Breast epithelium (tissue), 4 donors: ENCODE results near the gene ADAM22. TPM values are rescaled to one million over a fixed set of nuclear protein-coding genes. Genes with fewer than 3 reads are reported as not detected.

Source experiments
- DNase-seq, 2 donors: peaks; one replicate each; pipeline ENCODE4 v3.0.0-alpha.2; 2019; ENCODE audit warnings: low spot score in 2 of 2
- H3K27ac ChIP-seq, 2 donors: fragments of 200-600 bp; sonication (generic) in 1 of 2; one replicate each; pipeline ENCODE4 v1.5.1; 2016 to 2019; ENCODE audit warnings: mild to moderate bottlenecking in 1 of 2
- H3K27me3 ChIP-seq, 2 donors: fragments of 200-600 bp; sonication (generic) in 1 of 2; one replicate each; pipeline versions ENCODE4 v1.5.1 to v1.6.0; 2017 to 2019; ENCODE audit warnings: control low read depth in 1 of 2, mild to moderate bottlenecking in 1 of 2
- H3K36me3 ChIP-seq: fragments of 200-600 bp; one replicate; pipeline ENCODE4 v1.5.1; 2019
- H3K4me1 ChIP-seq, 2 donors: fragments of 200-600 bp; sonication (generic); one replicate each; pipeline ENCODE4 v1.5.1; 2016 to 2019; ENCODE audit warnings: control low read depth in 1 of 2
- H3K4me3 ChIP-seq, 3 donors: fragments of 200-600 bp; sonication (generic); 1 replicate in 2 of 3; 2 replicates in 1 of 3; pipeline ENCODE4 v1.5.1; 2016 to 2019; ENCODE audit warnings: mild to moderate bottlenecking in 3 of 3, moderate library complexity in 2 of 3
- H3K9me3 ChIP-seq, 2 donors: fragments of 200-600 bp; sonication (generic) in 1 of 2; one replicate each; pipeline ENCODE4 v1.5.1; 2016 to 2019; ENCODE audit warnings: control low read depth in 1 of 2
- CTCF ChIP-seq, 3 donors: fragments of 450-650 bp; IDR thresholded peaks; one replicate each; pipeline ENCODE4 v1.5.1; 2016 to 2017; ENCODE audit warnings: antibody characterized with exemption in 3 of 3, mild to moderate bottlenecking in 3 of 3, moderate library complexity in 3 of 3
- POLR2A ChIP-seq: fragments of 450-650 bp; IDR thresholded peaks from one replicate; pipeline ENCODE4 v1.6.1; 2016; ENCODE audit warnings: antibody characterized with exemption, mild to moderate bottlenecking, moderate library complexity
- POLR2AphosphoS5 ChIP-seq, 3 donors: sonication (generic); formaldehyde crosslinking; IDR thresholded peaks; one replicate each; pipeline ENCODE4 v1.6.1; 2017; ENCODE audit warnings: antibody characterized with exemption in 3 of 3
- intact Hi-C: fragments of 100-400 bp; cut with DNase I; formaldehyde crosslinking; loops from one replicate; pipeline ENCODE4 v1.15.1; 2023; ENCODE audit warnings: low total_unique reads
- total RNA-seq, 3 donors: library from RNA; depleted of rRNA; stranded (reverse); fragments of >200 nt; gene quantifications; one replicate each; pipeline ENCODE4 v1.1.0, GENCODE V29; 2016

Gene ADAM22
- total RNA-seq, 3 donors from 2014 or later: 2.3 to 7.5 (median 3.4) TPM

GRCh38 chr7:88185650-88186049 lies 251.6 kb downstream of the ADAM22 start:
- Histone ChIP-seq H3K27me3 (no peaks in the 10 kb centered on the region), H3K4me1 (no peaks in the 10 kb centered on the region), H3K36me3 (no peaks in the 10 kb centered on the region), H3K9me3 (no peaks in the 10 kb centered on the region), H3K27ac (peak overlapping the region; percentile 19 to 51), H3K4me3 (no peak overlapping the region)
- TF ChIP-seq CTCF (IDR thresholded peaks at IDR 0.05) (no peak), POLR2AphosphoS5 (IDR thresholded peaks at IDR 0.05) (no peak), POLR2A (no peak)
- intact Hi-C loops: no loop called here
- no peak for DNase-seq

GRCh38 chr7:88191911-88192310 lies 257.9 kb downstream of the ADAM22 start:
- TF ChIP-seq POLR2AphosphoS5 (IDR thresholded peaks at IDR 0.05): no peak
- no peak for DNase-seq
- Histone ChIP-seq H3K4me3 (no peak overlapping the region), H3K4me1 (no peaks in the 10 kb centered on the region), H3K27me3 (no peaks in the 10 kb centered on the region), H3K27ac (no peak overlapping the region), H3K36me3 (no peaks in the 10 kb centered on the region), H3K9me3 (no peaks in the 10 kb centered on the region)
- intact Hi-C loops: no loop called here

GRCh38 chr7:88200261-88200660 lies 266.2 kb downstream of the ADAM22 start:
- intact Hi-C loops: no loop called here
- Histone ChIP-seq H3K4me3 (no peak overlapping the region), H3K27me3 (no peaks in the 10 kb centered on the region), H3K4me1 (no peaks in the 10 kb centered on the region), H3K36me3 (no peaks in the 10 kb centered on the region), H3K9me3 (no peaks in the 10 kb centered on the region), H3K27ac (no peak overlapping the region)
- DNase-seq: no peak
- TF ChIP-seq POLR2A (no peak), CTCF (IDR thresholded peaks at IDR 0.05) (no peak), POLR2AphosphoS5 (IDR thresholded peaks at IDR 0.05) (no peak)

GRCh38 chr7:88200789-88201188 lies 266.7 kb downstream of the ADAM22 start:
- Histone ChIP-seq H3K4me3 (no peak overlapping the region), H3K4me1 (no peaks in the 10 kb centered on the region), H3K27me3 (no peaks in the 10 kb centered on the region), H3K36me3 (no peaks in the 10 kb centered on the region), H3K9me3 (no peaks in the 10 kb centered on the region), H3K27ac (no peak overlapping the region)
- intact Hi-C loops: no loop called here
- TF ChIP-seq POLR2A: no peak
- no peak for TF ChIP-seq CTCF (IDR thresholded peaks at IDR 0.05)
- no peak for TF ChIP-seq POLR2AphosphoS5 (IDR thresholded peaks at IDR 0.05)
- no peak for DNase-seq

GRCh38 chr7:88201305-88201704 lies 267.3 kb downstream of the ADAM22 start:
- intact Hi-C loops: no loop called here
- Histone ChIP-seq H3K9me3 (no peaks in the 10 kb centered on the region), H3K4me3 (no peak overlapping the region), H3K36me3 (no peaks in the 10 kb centered on the region), H3K4me1 (no peaks in the 10 kb centered on the region), H3K27me3 (no peaks in the 10 kb centered on the region), H3K27ac (no peak overlapping the region)
- no peak for DNase-seq
- no peak for TF ChIP-seq CTCF (IDR thresholded peaks at IDR 0.05)
- TF ChIP-seq POLR2A: no peak
- TF ChIP-seq POLR2AphosphoS5 (IDR thresholded peaks at IDR 0.05): no peak

GRCh38 chr7:88202278-88202677 lies 268.2 kb downstream of the ADAM22 start:
- Histone ChIP-seq H3K4me3 (no peak overlapping the region), H3K4me1 (no peaks in the 10 kb centered on the region), H3K9me3 (no peaks in the 10 kb centered on the region), H3K36me3 (peaks cover 5% of the 10 kb centered on the region), H3K27me3 (no peaks in the 10 kb centered on the region), H3K27ac (no peak overlapping the region)
- intact Hi-C loops: no loop called here
- DNase-seq: no peak
- TF ChIP-seq CTCF (IDR thresholded peaks at IDR 0.05) (no peak), POLR2AphosphoS5 (IDR thresholded peaks at IDR 0.05) (no peak), POLR2A (no peak)
